HCT116 (cell line): Measurements from ENCODE around the gene PCSK6. TPM values are rescaled to one million over a fixed set of nuclear protein-coding genes. Genes with fewer than 3 reads are reported as not detected.

Source experiments
- ATAC-seq: fragments of 200-7000 bp; cut with Tn5 transposase; 2 replicates; pipeline ENCODE4 v1.9.1; 2020; ENCODE audit warnings: mild to moderate bottlenecking, moderate library complexity
- BruUV-seq: library from RNA; stranded (reverse); fragments of 400-500 nt; replicated peaks from 2 replicates; lab custom pipeline; 2021; lab: Mats Ljungman, UMichigan
- CTCF ChIA-PET: fragments of 300-600 bp; sonication (Branson Sonifier 250); formaldehyde crosslinking; loops from one replicate; lab custom pipeline; 2021; ENCODE audit warnings: antibody characterized with exemption; lab: Charles Lee
- POLR2A ChIA-PET: fragments of 300-600, 350-600 bp; sonication (Branson Sonifier 250); formaldehyde crosslinking; loops from one replicate; lab custom pipeline; 2021; ENCODE audit warnings: antibody characterized with exemption; lab: Charles Lee
- RAD21 ChIA-PET, 2 experiments: fragments of 300-600 bp; sonication (Branson Sonifier 250); formaldehyde crosslinking; loops; one replicate each; lab custom pipeline; 2023; ENCODE audit warnings: low total read pairs in 2 of 2; ENCODE audit not compliant: uncharacterized antibody in 2 of 2, unreplicated experiment in 2 of 2, low non-redundant PET in 1 of 2; lab: Charles Lee
- DNase-seq: peaks from one replicate; pipeline ENCODE4 v3.0.0-alpha.2; 2010; ENCODE audit warnings: low read depth, low spot score
- H2AFZ ChIP-seq: fragments of 200-600 bp; shearing (Covaris generic), sonication (generic); 2 replicates; pipeline ENCODE4 v1.6.1; 2017; ENCODE audit warnings: low read depth, mixed run types, mixed read lengths, antibody characterized with exemption, low read length; ENCODE audit not compliant: poor library complexity, severe bottlenecking
- H3K27ac ChIP-seq: 2 replicates; pipeline ENCODE4 v1.5.1; 2012; ENCODE audit warnings: low read depth, low read length
- H3K27me3 ChIP-seq: fragments of 200-600 bp; sonication (generic); 2 replicates; pipeline ENCODE4 v1.6.1; 2016; ENCODE audit warnings: mixed run types, low read length, mixed read lengths; ENCODE audit not compliant: insufficient read depth
- H3K36me3 ChIP-seq, 2 experiments: fragments of 200-500 bp in 1 of 2; fragments of 200-600 bp in 1 of 2; sonication (Bioruptor generic) in 1 of 2; sonication (generic) in 1 of 2; 2 replicates each; pipeline versions ENCODE4 v1.5.1 to v1.6.1; 2014 to 2016; ENCODE audit warnings: low read length in 2 of 2, inconsistent platforms in 1 of 2, mixed read lengths in 1 of 2, mixed run types in 1 of 2; ENCODE audit not compliant: insufficient read depth in 2 of 2, control insufficient read depth in 1 of 2
- H3K4me1 ChIP-seq, 2 experiments: fragments of 200-600 bp in 1 of 2; sonication (generic) in 1 of 2; 2 replicates each; pipeline versions ENCODE4 v1.5.1 to v1.6.1; 2012 to 2017; ENCODE audit warnings: low read length in 2 of 2, inconsistent platforms in 1 of 2, mild to moderate bottlenecking in 1 of 2, mixed read lengths in 1 of 2, mixed run types in 1 of 2, moderate library complexity in 1 of 2; ENCODE audit not compliant: insufficient read depth in 2 of 2, control insufficient read depth in 1 of 2
- H3K4me2 ChIP-seq: fragments of 200-600 bp; sonication (generic); 2 replicates; pipeline ENCODE4 v1.6.1; 2017; ENCODE audit warnings: mixed run types, low read length, mixed read lengths
- H3K4me3 ChIP-seq, 2 experiments: fragments of 200-600 bp in 1 of 2; sonication (generic) in 1 of 2; replicated peaks in 1 of 2; 2 replicates each; pipeline ENCODE4 v1.5.1; 2011 to 2016; ENCODE audit warnings: low read length in 2 of 2, control low read depth in 1 of 2, low read depth in 1 of 2, mild to moderate bottlenecking in 1 of 2, mixed read lengths in 1 of 2, mixed run types in 1 of 2
- H3K79me2 ChIP-seq: fragments of 200-600 bp; sonication (generic); 2 replicates; pipeline ENCODE4 v1.6.1; 2017; ENCODE audit warnings: mild to moderate bottlenecking, mixed run types, low read length, moderate library complexity, mixed read lengths; ENCODE audit not compliant: insufficient read depth
- H3K9ac ChIP-seq: fragments of 200-600 bp; sonication (generic); 2 replicates; pipeline ENCODE4 v1.6.1; 2016; ENCODE audit warnings: low read length, mixed read lengths
- H3K9me2 ChIP-seq: fragments of 200-600 bp; sonication (generic), shearing (Covaris generic); 2 replicates; pipeline ENCODE4 v1.6.1; 2017; ENCODE audit warnings: mixed run types, mild to moderate bottlenecking, moderate library complexity; ENCODE audit not compliant: insufficient read depth
- H3K9me3 ChIP-seq, 2 experiments: fragments of 200-500 bp in 1 of 2; fragments of 200-600 bp in 1 of 2; sonication (Bioruptor generic) in 1 of 2; sonication (generic) in 1 of 2; 2 replicates each; pipeline ENCODE4 v1.6.1; 2014 to 2017; ENCODE audit warnings: low read length in 2 of 2, mixed read lengths in 2 of 2, inconsistent platforms in 1 of 2, low read depth in 1 of 2, mild to moderate bottlenecking in 1 of 2, mixed run types in 1 of 2, moderate library complexity in 1 of 2; ENCODE audit not compliant: control insufficient read depth in 1 of 2, insufficient read depth in 1 of 2
- H4K20me1 ChIP-seq: fragments of 200-600 bp; sonication (generic), shearing (Covaris generic); 2 replicates; pipeline ENCODE4 v1.6.1; 2017; ENCODE audit warnings: mixed run types, mild to moderate bottlenecking, moderate library complexity; ENCODE audit not compliant: insufficient read depth
- ELF1 ChIP-seq: IDR thresholded peaks from 2 replicates; pipeline ENCODE4 v1.6.1; 2012; ENCODE audit warnings: low read depth, borderline replicate concordance
- EZH2 ChIP-seq: fragments of 200-600 bp; sonication (generic); IDR thresholded peaks from 2 replicates; pipeline ENCODE4 v1.6.1; 2017; ENCODE audit warnings: antibody characterized with exemption, mixed run types
- EZH2phosphoT487 ChIP-seq: fragments of 200-600 bp; IDR thresholded peaks from 2 replicates; pipeline ENCODE4 v1.6.1; 2018; ENCODE audit warnings: antibody characterized with exemption, borderline replicate concordance
- FOSL1 ChIP-seq: IDR thresholded peaks from 2 replicates; pipeline ENCODE4 v1.6.1; 2012; ENCODE audit warnings: low read depth
- POLR2A ChIP-seq: IDR thresholded peaks from 2 replicates; pipeline ENCODE4 v1.7.0; 2011; ENCODE audit warnings: borderline replicate concordance; ENCODE audit not compliant: insufficient read depth, insufficient read length; ENCODE audit errors: extremely low read depth
- RAD21 ChIP-seq: IDR thresholded peaks from 2 replicates; pipeline ENCODE4 v1.6.1; 2012; ENCODE audit warnings: low read depth, mild to moderate bottlenecking
- intact Hi-C: fragments of 100-400 bp; cut with micrococcal nuclease; formaldehyde crosslinking; loops from 2 replicates; pipeline ENCODE4 v1.10.0; 2022
- total RNA-seq: library from RNA; stranded (reverse); gene quantifications from one replicate; pipeline ENCODE4 v1.2.1, GENCODE V29; 2021; ENCODE audit not compliant: unreplicated experiment
- TF ChIP-seq, protein P1 (sequence below), 3 experiments: fragments of 200-600 bp in 1 of 3; sonication (generic) in 1 of 3; IDR thresholded peaks in 2 of 3; conservative IDR thresholded peaks in 1 of 3; 2 replicates each; pipeline ENCODE4 v1.5.1; 2012 to 2017; ENCODE audit warnings: low read depth in 2 of 3, low read length in 2 of 3, antibody characterized with exemption in 1 of 3, borderline replicate concordance in 1 of 3, control low read depth in 1 of 3, mild to moderate bottlenecking in 1 of 3, mixed read lengths in 1 of 3, mixed run types in 1 of 3, moderate library complexity in 1 of 3; ENCODE audit not compliant: insufficient read depth in 1 of 3

The PCSK6 gene
- total RNA-seq, 1 experiment from 2014 or later = 13.5 TPM

DNA sequence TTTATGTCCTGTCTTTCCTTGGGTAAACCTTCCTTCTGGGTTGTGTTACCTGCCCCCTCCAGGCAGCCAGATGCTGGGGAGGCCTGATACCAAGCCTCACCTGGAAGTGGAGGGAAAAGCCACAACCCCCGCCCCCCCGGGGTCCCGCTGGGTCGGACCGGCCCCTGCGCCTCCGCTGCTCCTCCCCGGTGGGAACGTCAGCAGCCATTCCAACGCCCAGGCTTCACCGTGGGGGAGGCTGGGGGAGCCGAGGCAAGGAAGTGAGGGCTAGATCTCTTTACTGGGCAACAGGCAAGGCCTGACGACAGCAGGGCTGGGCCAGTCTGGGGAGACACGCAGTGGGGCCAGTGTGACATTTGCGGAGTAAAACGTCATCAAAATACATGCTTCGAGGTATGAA, 141.5 kb downstream of the PCSK6 start:
- Histone ChIP-seq H3K27me3 (no peaks in the 10 kb centered on the region), H2AFZ (no peak overlapping the region), H3K4me3 (no peak overlapping the region), H3K4me2 (no peak overlapping the region), H3K36me3 (no peaks in the 10 kb centered on the region), H3K27ac (no peak overlapping the region), H3K4me1 (0 out of 4 replicates have a peak, but pooled peaks cover 0 to 2% of the 10 kb centered on the region in 2 experiments), H3K9me2 (no peaks in the 10 kb centered on the region), H3K79me2 (no peaks in the 10 kb centered on the region), H3K9me3 (no peaks in the 10 kb centered on the region), H4K20me1 (no peaks in the 10 kb centered on the region), H3K9ac (no peak overlapping the region)
- intact Hi-C loops = loop anchor here (10.0 kb wide), 1 partner anchor 227 kb away; no protein-coding TSS in a partner anchor
- no peak for TF ChIP-seq ELF1
- TF ChIP-seq POLR2A = no peak
- no peak for TF ChIP-seq FOSL1
- no peak for TF ChIP-seq EZH2
- RAD21 ChIA-PET = no interaction called here
- no peak for DNase-seq
- BruUV-seq = no TSS peak
- CTCF ChIA-PET = no interaction called here
- POLR2A ChIA-PET = no interaction called here
- no peak for ATAC-seq

DNA sequence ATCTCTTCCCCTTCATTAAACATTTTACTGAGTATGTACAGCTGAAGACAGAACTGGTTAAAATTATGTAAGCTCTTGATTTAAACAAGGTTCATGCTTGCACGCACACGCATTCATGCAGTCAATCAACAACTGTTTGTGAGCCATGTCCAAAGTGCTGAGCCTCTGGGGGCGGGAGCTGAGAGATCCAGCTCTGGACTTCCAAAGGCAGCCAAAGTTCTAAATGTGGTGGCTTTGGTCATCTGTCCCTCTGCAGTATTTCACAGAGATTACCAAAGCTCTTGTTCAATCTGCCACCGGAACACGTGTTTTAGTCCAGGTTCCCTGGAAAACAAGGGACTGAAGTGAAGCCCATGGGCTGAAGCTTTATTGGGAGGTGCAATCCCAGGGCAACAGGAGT, 142.1 kb downstream of the PCSK6 start:
- no TSS peak for BruUV-seq
- POLR2A ChIA-PET = no interaction called here
- H3K27ac ChIP-seq = no peak overlapping the region
- no peak overlapping the region for H3K9ac ChIP-seq
- no peak for ATAC-seq
- RAD21 ChIA-PET = no interaction called here
- no peaks in the 10 kb centered on the region for H3K36me3 ChIP-seq
- no peaks in the 10 kb centered on the region for H3K27me3 ChIP-seq
- H4K20me1 ChIP-seq = no peaks in the 10 kb centered on the region
- H3K79me2 ChIP-seq = no peaks in the 10 kb centered on the region
- TF ChIP-seq EZH2phosphoT487 (no peak), RAD21 (no peak)
- TF ChIP-seq, protein P1, sequence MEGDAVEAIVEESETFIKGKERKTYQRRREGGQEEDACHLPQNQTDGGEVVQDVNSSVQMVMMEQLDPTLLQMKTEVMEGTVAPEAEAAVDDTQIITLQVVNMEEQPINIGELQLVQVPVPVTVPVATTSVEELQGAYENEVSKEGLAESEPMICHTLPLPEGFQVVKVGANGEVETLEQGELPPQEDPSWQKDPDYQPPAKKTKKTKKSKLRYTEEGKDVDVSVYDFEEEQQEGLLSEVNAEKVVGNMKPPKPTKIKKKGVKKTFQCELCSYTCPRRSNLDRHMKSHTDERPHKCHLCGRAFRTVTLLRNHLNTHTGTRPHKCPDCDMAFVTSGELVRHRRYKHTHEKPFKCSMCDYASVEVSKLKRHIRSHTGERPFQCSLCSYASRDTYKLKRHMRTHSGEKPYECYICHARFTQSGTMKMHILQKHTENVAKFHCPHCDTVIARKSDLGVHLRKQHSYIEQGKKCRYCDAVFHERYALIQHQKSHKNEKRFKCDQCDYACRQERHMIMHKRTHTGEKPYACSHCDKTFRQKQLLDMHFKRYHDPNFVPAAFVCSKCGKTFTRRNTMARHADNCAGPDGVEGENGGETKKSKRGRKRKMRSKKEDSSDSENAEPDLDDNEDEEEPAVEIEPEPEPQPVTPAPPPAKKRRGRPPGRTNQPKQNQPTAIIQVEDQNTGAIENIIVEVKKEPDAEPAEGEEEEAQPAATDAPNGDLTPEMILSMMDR (IDR thresholded peaks at IDR 0.05 in 2 of 3, conservative IDR thresholded peaks at IDR 0.05 in 1 of 3; ENCODE audit: borderline replicate concordance in 1 of 3, insufficient read depth in 1 of 3, low read depth in 2 of 3, low read length in 2 of 3) = no peak
- TF ChIP-seq, all 23 proteins: peak for 0
- DNase-seq = no peak
- intact Hi-C loops = loop anchor here (10.0 kb wide), 1 partner anchor 227 kb away; no protein-coding TSS in a partner anchor
- Histone ChIP-seq H3K4me2 (no peak overlapping the region), H3K9me3 (no peaks in the 10 kb centered on the region), H2AFZ (no peak overlapping the region), H3K4me3 (no peak overlapping the region), H3K9me2 (no peaks in the 10 kb centered on the region), H3K4me1 (0 out of 4 replicates have a peak, but pooled peaks cover 0 to 2% of the 10 kb centered on the region in 2 experiments)
- CTCF ChIA-PET = no interaction called here
